A673 (cell line): ENCODE data around the gene IGLL5.
"Not testable (repeated sequence)": the region's sequence is repeated elsewhere in the genome, so short reads cannot be mapped to it uniquely, and the experiment has no call there.

ENCODE experiments used
- CTCF ChIP-seq: fragments of 300-800, 200-600 bp; sonication (generic); conservative IDR thresholded peaks from 2 replicates; pipeline ENCODE4 v1.5.1; 2017; ENCODE audit warnings: low read depth, mild to moderate bottlenecking, antibody characterized with exemption, low read length, moderate library complexity, mixed read lengths
- EZH2 ChIP-seq: fragments of 200-600 bp; sonication (generic); IDR thresholded peaks from 2 replicates; pipeline ENCODE4 v1.6.1; 2017; ENCODE audit warnings: borderline replicate concordance, low read depth, mild to moderate bottlenecking, mixed read lengths, antibody characterized with exemption, low read length; ENCODE audit not compliant: poor library complexity, severe bottlenecking

- not testable (repeated sequence) for TF ChIP-seq CTCF, EZH2
Observed at GRCh38 chr22:22906391-22906790, 18.8 kb downstream of the IGLL5 start.
